Umbilical cord (tissue), 2 donors: ENCODE results near the gene MRPS5. TPM values are rescaled to one million over a fixed set of nuclear protein-coding genes. Genes with fewer than 3 reads are reported as not detected.

Experiments used
- DNase-seq: peaks from one replicate; pipeline ENCODE4 v3.0.0-alpha.2; 2015; ENCODE audit warnings: low spot score
- total RNA-seq: library from RNA; depleted of rRNA; stranded (reverse); fragments of >200 nt; gene quantifications from one replicate; pipeline ENCODE4 v1.2.3, GENCODE V29; 2014; ENCODE audit warnings: low replicate concordance; ENCODE audit not compliant: insufficient read depth

MRPS5 gene
- total RNA-seq, 1 donor from 2014 or later, result 44.1 TPM

- no peak for DNase-seq
These were observed 60.5 kb downstream of the MRPS5 start for GRCh38 chr2:95061119-95061512.

DNA sequence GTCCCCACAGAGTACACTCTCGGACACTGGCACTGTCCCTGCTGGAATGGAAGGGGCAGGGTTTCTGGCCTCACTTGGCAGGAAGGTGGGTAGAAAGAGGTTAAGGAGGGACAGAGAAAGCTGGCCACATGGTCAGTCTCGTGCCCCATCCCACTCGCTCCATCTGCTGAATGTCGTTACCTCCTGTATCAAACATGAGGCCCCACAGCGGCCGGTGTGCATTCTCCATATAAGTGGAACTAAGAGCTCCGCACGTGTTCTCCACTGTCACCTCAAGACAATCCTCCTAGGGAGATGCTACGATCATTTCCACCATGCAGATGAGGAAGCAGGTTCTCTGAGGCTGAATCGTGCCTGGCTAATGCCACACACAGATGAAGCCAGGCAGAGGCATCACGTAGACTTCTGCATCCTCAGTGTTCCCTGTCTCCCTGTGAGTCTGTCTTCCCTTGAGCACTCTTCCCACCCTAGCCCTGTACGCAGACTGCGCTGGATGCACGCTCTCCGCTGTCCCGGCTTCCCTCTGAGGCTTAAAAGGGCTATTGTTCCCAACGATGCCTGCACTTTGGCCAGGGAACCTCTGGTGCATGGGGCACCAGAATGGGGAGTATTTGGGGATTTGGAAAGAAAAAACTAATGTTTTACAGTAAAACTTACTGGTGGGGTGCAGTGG is 61.0 kb downstream of the MRPS5 start:
- DNase-seq, result no peak

DNA sequence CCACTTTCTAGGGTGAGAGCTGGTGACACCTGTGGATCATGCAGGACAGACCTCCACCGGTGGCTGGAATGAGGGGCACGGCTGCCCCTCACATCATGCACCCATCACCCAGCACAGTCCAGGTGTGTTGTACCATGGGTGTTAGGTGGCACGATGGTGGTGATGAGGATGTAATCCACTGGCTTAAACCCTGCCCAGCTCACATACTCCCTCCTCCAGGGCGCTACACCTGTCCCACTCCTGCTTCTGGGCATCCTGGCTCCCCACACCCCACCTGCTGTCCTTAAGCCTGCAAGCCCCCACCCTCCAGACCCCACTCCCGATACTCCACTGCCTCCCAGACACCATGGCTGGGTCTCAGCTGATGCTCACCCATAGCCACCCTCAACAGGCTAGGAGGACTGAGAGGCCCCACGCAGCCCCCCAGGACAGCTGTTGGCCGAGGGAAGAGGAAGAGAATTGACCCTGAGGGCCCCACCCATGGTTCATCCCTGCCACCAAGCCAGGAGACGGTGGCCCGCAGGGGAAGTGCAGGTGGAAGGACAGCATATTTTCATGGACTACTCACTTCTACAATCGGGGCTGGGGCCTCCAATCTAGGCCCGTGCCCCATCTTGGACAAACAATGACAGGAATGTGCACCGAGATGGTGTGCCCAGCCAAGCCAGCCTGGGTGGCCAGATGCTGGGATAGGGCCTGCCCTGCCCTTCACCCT is 61.8 kb downstream of the MRPS5 start:
- no peak for DNase-seq

- DNase-seq, result no peak
These were observed 62.5 kb downstream of the MRPS5 start for GRCh38 chr2:95058989-95059641.

GRCh38 chr2:95058466-95058988 is 63.1 kb downstream of the MRPS5 start:
- DNase-seq, result no peak

GRCh38 chr2:95057535-95058370 is 63.9 kb downstream of the MRPS5 start:
- DNase-seq, result no peak

- no peak for DNase-seq
These were observed 64.8 kb downstream of the MRPS5 start for GRCh38 chr2:95056461-95057459.

- DNase-seq, result no peak
These were observed 65.6 kb downstream of the MRPS5 start for GRCh38 chr2:95056044-95056443.

DNA sequence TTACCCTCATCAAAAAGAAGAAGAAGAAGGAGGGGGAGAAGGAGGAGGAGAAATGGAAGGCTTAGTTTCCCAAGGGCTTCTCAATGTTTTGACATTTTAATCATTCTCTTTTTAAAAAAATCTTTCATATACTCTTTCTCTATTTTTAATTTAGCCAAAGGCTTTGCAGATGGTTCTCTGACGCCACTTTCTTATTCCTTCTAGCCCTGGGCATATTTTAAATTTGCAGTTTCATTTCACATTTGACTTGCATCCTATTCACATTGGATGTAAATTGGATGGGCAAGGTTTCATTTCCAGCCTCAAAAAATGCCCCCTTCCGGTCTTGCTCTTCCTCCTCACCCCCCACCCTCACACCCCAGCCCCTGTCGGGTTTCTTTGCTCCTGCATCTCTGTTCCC is 66.3 kb downstream of the MRPS5 start:
- no peak for DNase-seq

DNA sequence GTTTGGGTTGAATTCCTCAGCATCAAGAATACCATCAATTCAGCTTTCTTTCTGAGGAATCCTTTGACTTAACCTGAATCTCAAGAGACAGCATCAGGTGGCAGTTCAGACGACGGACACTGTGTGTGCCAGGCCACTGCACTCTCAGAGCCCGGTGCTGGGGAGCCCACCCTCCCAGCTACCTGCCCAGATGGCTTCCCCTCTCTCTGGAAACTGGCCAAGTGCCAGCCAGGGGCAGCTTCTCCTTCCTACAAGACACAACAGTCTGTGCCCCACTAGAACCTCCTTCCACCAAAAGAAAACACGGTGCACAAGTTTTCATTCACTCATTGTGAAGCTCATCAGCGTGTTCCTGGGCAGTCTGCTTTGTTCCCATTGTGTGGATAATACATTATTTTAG is 67.6 kb downstream of the MRPS5 start:
- DNase-seq, result no peak

GRCh38 chr2:95053543-95053942 is 68.1 kb downstream of the MRPS5 start:
- DNase-seq, result no peak

DNA sequence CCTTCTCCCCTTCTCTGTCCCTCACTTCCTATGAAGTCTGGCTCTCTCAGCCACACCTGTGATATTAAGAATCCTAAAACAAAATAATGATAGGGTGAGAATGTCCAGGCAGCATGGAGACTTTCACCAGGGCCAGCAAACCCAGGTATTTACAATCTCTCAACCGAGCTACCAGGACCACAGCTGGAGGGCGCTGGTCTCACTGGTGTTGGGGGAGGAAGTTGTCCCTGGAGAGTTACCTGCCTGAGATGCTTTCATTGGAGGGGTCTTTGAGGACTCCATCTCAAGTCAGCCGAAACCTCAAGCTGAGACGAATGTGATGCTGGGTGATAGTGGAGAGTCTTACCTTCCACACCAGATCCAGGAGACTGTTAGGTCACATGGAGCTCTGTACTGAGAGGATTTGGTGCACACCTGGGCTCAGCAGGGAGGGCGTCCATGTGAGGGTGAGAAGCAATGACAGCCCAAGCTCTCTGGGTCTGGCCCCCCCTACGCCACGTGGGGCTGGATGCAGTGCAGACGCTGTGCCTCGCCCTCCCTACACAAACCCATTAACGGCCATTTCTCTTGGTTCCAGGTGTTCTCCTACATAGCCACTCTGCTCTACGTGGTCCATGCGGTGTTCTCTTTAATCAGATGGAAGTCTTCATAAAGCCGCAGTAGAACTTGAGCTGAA is 68.7 kb downstream of the MRPS5 start:
- no peak for DNase-seq

- DNase-seq, result no peak
These were observed 69.3 kb downstream of the MRPS5 start for GRCh38 chr2:95052307-95052706.

DNA sequence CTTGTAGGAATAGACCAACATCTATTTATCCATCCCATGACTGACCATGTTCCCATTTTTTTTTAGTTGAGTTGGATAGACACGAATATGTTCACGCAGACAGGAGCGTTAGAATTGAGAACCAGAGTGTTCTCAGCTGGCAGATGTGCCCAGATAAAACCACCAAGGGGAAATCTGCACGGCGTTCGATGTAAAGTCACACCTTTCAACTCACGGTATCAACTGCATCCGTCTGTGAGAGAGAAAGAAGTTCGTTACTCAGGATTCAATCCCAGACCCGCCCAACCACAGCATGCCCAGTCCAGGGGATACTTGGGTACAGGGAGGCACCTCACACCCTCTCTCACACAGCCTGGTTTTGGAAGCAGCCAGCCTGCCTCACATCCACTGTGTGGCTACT is 70.0 kb downstream of the MRPS5 start:
- DNase-seq, result no peak

DNA sequence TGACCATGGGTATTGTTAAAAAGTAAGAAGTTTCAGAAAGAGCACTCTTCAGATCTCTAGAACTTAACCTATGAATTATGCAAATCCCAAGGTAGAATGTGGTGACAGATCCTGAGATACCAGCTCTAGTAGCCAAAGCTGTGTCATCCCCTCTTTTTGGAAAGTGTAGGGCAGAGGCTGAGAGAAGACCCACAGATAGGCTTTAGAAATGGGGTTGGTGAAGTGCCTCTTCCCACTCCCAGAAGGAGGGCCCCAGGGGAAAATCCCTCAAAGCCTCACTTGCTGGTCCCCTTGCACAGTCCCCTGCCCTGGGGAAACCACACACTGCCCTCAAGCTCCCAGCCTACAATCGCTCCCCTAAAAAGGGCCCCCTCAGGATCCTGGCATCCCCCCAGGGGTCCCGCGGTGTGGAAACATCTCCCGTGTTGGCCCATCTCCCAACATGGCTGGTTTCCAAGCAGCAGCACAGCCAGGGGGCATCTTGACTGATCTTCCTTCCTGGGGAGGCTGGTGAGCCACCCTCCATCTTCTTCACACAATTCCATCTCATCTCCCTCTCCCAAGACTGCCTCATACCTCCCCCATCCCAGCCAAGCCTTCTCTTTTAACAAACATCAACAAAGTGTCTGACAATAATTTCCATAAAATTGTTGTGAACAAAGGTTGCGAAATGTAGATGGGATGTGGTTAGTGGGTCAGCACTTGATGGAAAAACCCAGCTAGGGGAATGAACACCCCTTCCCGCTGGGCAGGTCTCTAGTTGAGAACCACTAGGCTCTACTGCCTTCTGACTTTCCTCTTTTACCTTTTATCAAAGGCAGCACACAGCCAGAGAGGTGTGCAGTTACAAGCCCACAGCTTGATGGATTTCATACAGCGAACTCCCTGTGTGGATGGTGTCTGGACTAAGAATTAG is 71.0 kb downstream of the MRPS5 start:
- no peak for DNase-seq

DNA sequence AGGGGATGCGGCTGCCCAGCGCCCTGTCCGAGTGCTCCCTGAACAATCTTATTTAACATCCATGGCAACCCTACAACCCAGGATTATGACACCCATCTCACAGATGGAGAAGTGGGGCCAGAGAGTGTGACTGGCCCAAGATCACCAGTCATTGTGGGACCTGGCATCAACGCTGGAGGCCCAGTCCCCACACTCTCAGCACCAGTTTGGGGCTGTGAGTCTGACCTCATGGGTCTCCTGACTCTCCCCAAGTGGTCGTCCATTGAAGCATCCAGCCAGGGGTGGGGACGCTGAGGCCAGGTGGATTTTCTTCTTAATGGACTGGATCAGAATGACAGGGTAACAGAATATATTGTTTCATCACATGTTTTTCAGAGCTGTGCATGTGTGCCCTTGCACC is 71.6 kb downstream of the MRPS5 start:
- DNase-seq, result no peak

- no peak for DNase-seq
These were observed 72.0 kb downstream of the MRPS5 start for GRCh38 chr2:95049683-95049955.

DNA sequence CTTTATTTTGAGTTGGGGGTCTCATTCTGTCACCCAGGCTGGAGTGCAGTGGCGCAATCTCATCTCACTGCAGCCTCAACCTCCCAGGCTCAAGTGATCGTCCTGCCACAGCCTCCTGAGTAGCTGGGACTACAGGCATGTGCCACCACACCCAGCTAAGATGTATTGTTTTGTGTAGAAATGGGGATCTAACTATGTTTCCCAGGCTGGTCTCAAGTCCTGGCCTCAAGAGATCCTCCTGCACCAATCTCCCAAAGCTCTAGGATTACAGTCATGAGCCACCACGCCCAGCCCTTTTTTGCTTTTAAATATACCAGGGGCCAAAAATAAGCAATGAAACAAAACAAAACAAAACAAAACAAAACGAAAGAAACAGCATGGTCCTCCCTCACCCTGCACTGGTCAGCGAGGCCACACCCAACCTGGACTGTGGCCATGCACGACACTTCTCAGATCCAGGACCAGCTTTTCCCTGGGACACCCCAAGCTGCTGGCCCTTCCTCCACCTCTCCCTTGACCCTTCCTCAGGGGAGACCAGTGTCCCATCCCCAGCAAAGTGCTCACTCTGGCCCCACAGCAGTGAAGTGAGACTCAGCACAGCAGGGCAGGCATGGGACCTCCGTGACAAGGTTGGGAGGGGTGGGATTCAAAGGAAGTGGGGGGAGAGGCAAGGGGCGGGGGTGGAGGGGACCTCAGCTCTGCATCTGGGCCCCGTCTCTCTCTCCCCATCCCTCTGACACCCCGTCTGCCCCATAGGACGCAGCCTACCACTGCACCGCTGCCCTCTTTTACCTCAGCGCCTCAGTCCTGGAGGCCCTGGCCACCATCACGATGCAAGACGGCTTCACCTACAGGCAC is 72.6 kb downstream of the MRPS5 start:
- DNase-seq, result no peak
